HG02840 (cell line): ENCODE measurements around the gene POLR2A.

ENCODE experiments used
- ATAC-seq: cut with Tn5 transposase; IDR thresholded peaks from one replicate; pipeline ENCODE4 v1.9.1; 2021; ENCODE audit warnings: mild to moderate bottlenecking, moderate library complexity, moderate number of reproducible peaks; ENCODE audit not compliant: unreplicated experiment, low FRiP score

Gene POLR2A

GRCh38 chr17:7548585-7549400 is 64.6 kb downstream of the POLR2A start, which contains the start of gene TNFSF12:
Gene TNFSF12, plus strand, starts transcription at chr17:7549058. Its CDS starts 96 bp downstream, at chr17:7549154.
- ATAC-seq, result no peak
